ENCODE results near the gene HOMER1.
"Not testable (repeated sequence)": the region's sequence is repeated elsewhere in the genome, so short reads cannot be mapped to it uniquely, and the experiment has no call there.

HOMER1 gene

GRCh38 chr5:79418276-79418675 lies 95.7 kb downstream of the HOMER1 start:
- no peak for DNase-seq (ENCODE audit: low read depth in 2 of 2)

GRCh38 chr5:79417495-79417894 lies 96.4 kb downstream of the HOMER1 start:
- DNase-seq (ENCODE audit: low read depth in 2 of 2), result no peak

DNA sequence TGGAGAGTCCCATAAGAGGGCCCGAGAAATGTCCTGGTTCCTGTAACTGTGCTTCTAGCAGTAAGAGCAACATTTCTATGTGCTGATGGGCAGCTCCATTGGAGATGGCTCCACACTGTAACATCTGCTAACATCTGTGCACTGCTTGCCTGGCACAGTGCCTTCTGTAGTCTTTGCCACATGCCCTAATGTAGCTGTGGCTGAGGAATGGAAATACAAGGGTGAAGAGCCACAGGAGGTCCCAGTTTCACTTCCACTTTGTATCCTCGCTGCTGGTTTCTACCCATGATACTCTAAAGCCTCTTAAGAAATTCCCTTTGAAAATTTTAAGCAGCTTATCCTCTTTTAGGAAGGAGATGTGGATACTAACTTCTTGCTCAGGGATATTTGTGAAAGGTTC lies 97.4 kb downstream of the HOMER1 start:
- no peak for DNase-seq (ENCODE audit: low read depth in 2 of 2)

DNA sequence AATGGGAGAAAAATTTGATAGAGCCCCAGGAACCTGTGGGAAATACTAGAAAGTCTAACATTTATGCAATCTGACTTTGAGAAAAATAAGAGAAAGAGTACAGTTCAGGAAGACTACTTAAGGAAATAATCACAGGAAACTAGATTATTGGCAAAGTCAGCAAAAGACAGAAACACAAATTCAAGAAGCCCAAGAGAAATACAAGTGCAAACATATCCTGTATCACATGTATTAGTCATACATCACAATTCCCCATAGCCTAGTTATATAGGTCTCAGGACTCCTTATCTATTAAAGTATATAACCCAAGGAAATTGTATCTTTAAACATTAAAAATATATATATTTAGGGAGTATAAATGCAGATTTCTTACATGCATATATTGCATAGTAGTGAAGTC lies 100.8 kb downstream of the HOMER1 start:
- no peak for DNase-seq (ENCODE audit: low read depth in 2 of 2)

- DNase-seq (ENCODE audit: low read depth in 2 of 2), result no peak
These were observed 105.9 kb downstream of the HOMER1 start for GRCh38 chr5:79408028-79408427.

DNA sequence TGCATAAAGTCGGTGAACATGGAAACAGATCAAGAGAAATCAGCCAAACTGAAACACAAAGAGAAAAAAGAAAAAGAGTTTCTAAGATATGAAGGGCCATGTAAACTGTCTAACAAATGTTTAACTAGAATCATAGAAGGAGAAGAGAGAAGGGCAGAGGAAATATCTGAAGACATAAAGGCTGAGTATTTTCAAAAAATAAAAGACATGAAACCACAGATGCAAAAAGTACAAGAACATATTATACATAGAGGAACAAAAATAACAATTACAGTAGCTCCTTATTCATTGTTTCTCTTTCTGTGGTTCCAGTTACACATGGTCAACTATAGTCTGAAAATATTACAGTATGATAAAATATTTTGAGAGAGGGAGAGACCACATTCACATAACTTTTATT lies 106.3 kb downstream of the HOMER1 start:
- no peak for DNase-seq (ENCODE audit: low read depth in 2 of 2)

DNA sequence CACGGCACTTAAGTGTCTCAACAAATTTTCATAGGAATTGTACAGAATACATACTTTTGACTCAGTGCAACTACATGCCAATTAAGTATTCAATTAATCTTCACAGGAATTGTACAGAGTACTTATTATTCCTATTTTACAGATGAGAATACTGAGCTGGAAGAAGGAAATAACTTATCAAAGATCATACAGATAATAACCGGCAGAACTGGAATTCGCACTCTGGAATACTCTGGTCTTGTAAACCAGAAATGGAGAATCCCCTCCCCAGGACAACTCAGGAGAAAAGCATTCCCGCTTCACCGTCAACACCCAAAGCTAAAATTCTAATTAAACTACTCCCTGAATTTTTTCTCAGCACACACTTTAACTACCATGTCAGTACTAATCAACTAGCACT lies 112.7 kb downstream of the HOMER1 start:
- no peak for DNase-seq (ENCODE audit: low read depth in 2 of 2)

GRCh38 chr5:79399046-79399445 lies 114.9 kb downstream of the HOMER1 start:
- no peak for DNase-seq (ENCODE audit: low read depth in 2 of 2)

DNA sequence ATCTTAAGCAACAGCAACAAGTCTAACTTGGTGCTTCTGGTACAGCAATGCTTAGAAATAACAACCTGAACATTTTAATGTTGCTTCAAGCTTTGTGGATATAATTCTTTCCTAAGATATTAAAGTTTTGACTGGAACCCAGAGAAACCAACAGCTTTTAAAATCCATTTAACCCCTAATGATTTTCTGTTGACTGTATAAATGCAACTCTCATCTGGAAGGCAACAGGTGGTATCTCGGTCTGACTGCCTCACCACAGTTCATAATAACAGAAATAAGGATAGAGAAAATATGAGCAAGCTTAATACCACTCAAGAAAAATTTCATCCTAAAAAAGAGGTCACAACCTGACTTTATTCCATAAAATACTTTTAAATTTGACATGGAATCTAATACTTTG lies 116.9 kb downstream of the HOMER1 start:
- DNase-seq (ENCODE audit: low read depth in 2 of 2), result no peak

GRCh38 chr5:79396265-79396664 lies 117.7 kb downstream of the HOMER1 start:
- DNase-seq (ENCODE audit: low read depth in 2 of 2), result no peak

GRCh38 chr5:79395296-79395695 lies 118.6 kb downstream of the HOMER1 start:
- DNase-seq (ENCODE audit: low read depth in 2 of 2), result no peak

DNA sequence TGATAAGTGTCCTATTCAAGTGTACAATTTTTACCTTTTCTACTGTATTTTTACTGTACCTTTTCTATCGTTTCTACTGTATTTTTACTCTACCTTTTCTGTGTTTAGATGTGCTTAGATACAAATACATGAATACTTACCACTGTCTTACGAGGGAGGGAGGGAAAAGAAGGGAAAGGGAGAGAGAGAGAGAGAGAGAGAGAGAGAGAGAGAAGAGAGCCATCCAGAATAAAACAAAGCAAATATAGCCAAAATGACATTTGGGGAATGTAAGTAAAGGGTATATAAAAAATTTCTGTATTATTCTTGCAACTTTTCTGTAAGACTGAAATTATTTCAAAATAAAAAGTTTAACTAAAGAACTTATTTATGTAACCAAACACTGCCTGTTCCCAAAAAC lies 121.2 kb downstream of the HOMER1 start:
- no peak for DNase-seq (ENCODE audit: low read depth in 2 of 2)

DNA sequence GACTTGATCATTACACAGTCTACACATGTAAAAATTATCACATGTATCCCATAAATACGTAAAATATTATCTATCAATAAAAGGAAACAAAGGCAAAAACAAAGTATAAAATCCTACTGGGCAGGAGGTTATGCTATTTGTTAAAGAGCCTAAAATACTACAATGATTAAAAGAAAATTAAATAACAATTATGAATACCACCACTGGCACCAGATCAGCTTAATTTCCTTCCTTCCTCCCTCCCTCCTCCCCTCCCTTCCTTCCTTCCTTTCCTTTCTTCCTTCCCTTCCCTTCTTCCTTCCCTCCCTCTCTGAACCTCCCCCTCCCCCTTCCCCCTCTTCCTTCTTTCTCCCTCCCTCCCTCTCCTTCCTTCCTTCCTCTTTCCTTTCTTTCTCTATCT lies 127.3 kb downstream of the HOMER1 start:
- DNase-seq (ENCODE audit: low read depth in 2 of 2), result no peak

DNA sequence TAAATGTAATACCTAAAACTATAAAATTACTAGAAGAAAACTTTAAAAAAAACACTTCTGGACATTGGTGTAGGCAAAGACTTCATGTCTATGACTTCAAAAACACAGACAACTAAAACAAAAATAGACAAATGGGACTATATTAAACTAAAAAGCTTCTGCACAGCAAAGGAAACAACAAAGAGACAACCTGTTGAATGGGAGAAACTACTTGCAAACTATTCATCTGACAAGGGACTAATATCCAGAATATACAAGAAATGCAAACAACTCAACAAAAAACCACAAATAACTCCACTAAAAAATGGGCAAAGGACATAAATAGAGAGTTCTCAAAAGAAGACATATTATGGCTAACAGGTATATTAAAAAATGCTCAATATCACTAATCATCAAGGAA lies 128.8 kb downstream of the HOMER1 start:
- DNase-seq (ENCODE audit: low read depth in 2 of 2), result not testable (repeated sequence)

DNA sequence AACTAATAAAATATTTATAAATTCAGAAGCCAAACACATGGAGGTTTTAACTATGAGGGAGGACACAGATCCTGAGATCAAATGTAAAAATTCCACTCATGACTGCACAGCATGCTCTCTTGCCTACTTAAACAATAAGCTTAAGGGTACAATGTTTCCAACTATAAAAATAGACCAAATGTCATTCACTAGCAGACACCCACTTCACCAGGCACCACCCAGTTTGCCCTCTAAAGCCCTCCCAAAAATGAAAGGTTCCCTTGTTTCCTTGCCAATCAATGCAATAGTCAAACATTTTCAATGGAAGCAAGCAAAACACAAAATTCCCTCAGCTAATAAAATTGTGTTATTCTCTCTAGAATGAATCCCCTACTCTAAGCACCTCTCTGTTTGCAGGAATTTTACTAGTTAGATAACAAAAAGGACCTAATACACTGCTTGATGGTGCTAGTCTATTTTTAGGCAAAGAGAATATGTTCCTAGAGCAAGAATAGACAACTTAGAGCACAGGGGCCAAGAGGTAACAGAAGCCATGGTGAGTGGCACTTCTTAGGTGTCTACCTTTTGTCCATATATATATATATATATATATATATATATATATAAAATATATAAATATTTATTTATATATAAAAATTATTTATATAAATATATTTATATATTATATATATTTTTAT lies 135.3 kb downstream of the HOMER1 start:
- no peak for DNase-seq (ENCODE audit: low read depth in 2 of 2)

DNA sequence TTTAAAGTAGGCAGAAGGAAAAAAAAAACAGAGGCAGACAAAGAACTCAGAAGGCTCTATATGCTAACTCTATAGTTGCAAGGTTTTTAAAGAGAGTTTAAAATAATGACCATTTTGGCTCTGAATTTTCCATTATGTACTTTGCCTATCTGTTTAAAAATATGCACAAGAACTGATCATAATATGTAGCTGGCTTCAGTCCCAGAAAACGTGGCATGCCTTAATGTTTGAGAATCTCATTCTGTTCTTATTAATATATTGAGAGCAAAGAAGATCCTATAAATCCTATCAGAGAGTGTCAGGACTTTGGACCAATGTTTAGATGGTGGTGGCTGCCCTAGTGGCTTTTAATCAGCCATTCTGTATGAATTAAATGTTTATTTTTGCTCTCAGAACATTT lies 156.5 kb downstream of the HOMER1 start:
- no peak for DNase-seq (ENCODE audit: low read depth in 2 of 2)

- DNase-seq (ENCODE audit: low read depth in 2 of 2), result no peak
These were observed 164.1 kb downstream of the HOMER1 start for GRCh38 chr5:79349881-79350280.

- DNase-seq (ENCODE audit: low read depth in 2 of 2), result no peak
These were observed 164.9 kb downstream of the HOMER1 start for GRCh38 chr5:79349047-79349446.

DNA sequence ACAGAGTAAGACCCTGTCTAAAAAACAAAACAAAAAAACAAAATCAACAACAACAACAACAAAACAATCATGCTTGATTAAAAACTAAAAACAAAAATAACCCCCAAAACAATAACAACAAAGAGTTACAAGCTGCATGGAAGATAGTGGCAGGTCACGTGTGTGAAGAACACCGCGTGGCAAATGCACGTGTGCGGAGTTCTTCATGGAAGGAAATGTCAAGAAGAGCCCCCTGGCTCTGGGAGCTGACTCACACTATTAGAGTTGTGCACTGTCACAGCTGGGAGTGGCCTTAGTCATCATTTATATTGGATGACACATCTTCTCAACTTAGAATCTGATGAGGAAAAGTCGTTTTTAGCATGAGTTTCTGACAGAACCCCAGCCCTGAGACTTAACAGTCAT lies 167.5 kb downstream of the HOMER1 start:
- DNase-seq (ENCODE audit: low read depth in 2 of 2), result no peak

- no peak for DNase-seq (ENCODE audit: low read depth in 2 of 2)
These were observed 179.9 kb downstream of the HOMER1 start for GRCh38 chr5:79333852-79334557.

GRCh38 chr5:79330071-79330470 lies 183.9 kb downstream of the HOMER1 start:
- no peak for DNase-seq (ENCODE audit: low read depth in 2 of 2)

- no peak for DNase-seq (ENCODE audit: low read depth in 2 of 2)
These were observed 184.5 kb downstream of the HOMER1 start for GRCh38 chr5:79329453-79329852.

Data from stimulated activated CD8-positive, alpha-beta memory T cell treated with anti-CD3 and anti-CD28 coated beads, Interleukin-7, amount 100 ng/mL, for 4 hours (primary cell).